H1 (cell line): Measurements from ENCODE around the gene FGD6. TPM values are rescaled to one million over a fixed set of nuclear protein-coding genes. Genes with fewer than 3 reads are reported as not detected.

Source experiments
- CTCF ChIA-PET: fragments of 300-600 bp; sonication (Branson Sonifier 250); formaldehyde crosslinking; loops from one replicate; lab custom pipeline; 2021; ENCODE audit not compliant: partially characterized antibody; lab: Charles Lee
- POLR2A ChIA-PET: fragments of 300-600 bp; sonication (Branson Sonifier 250); formaldehyde crosslinking; loops from one replicate; lab custom pipeline; 2021; ENCODE audit warnings: inconsistent platforms; ENCODE audit not compliant: partially characterized antibody; lab: Charles Lee
- DNase-seq, 2 experiments: peaks; one replicate each; pipeline versions ENCODE4 v3.0.0 to v3.0.0-alpha.2; 2010 to 2022; ENCODE audit warnings: low spot score in 2 of 2, low read depth in 1 of 2, mixed read lengths in 1 of 2
- FAIRE-seq: peaks from 2 replicates; lab custom pipeline; 2011; peaks lifted over from hg19 to GRCh38; lab: Jason Lieb, UNC
- H2AFZ ChIP-seq: 2 replicates; pipeline ENCODE4 v1.8.1; 2012; ENCODE audit warnings: low read length, inconsistent platforms
- H2AK5ac ChIP-seq: 2 replicates; pipeline ENCODE4 v1.6.1; 2013; ENCODE audit warnings: low read depth, low read length
- H2BK120ac ChIP-seq: replicated peaks from 2 replicates; pipeline ENCODE3; 2013; ENCODE audit warnings: low read depth, low read length, inconsistent platforms
- H2BK12ac ChIP-seq: 2 replicates; pipeline ENCODE4 v1.6.1; 2013; ENCODE audit warnings: low read depth, low read length
- H2BK15ac ChIP-seq: 2 replicates; pipeline ENCODE4 v1.6.1; 2013; ENCODE audit warnings: low read length
- H2BK20ac ChIP-seq: 2 replicates; pipeline ENCODE4 v1.6.1; 2013; ENCODE audit warnings: low read length
- H2BK5ac ChIP-seq: 2 replicates; pipeline ENCODE4 v1.6.1; 2013; ENCODE audit warnings: low read depth, low read length
- H3K14ac ChIP-seq: 2 replicates; pipeline ENCODE4 v1.6.1; 2013; ENCODE audit warnings: inconsistent platforms; ENCODE audit not compliant: insufficient read length
- H3K18ac ChIP-seq: 2 replicates; pipeline ENCODE4 v1.6.1; 2013; ENCODE audit warnings: low read length; ENCODE audit errors: extremely low read depth
- H3K23ac ChIP-seq: 2 replicates; pipeline ENCODE4 v1.6.1; 2013; ENCODE audit warnings: inconsistent platforms; ENCODE audit not compliant: insufficient read length
- H3K23me2 ChIP-seq: 2 replicates; pipeline ENCODE4 v1.6.1; 2013; ENCODE audit warnings: low read depth, low read length
- H3K27ac ChIP-seq: 2 replicates; pipeline ENCODE4 v1.6.1; 2011; ENCODE audit warnings: low read depth, low read length, inconsistent platforms
- H3K27me3 ChIP-seq, 4 experiments: replicated peaks in 1 of 4; 1 replicate in 1 of 4; 2 replicates in 3 of 4; pipeline versions ENCODE4 v1.6.1 to v1.8.1; 2011 to 2013; ENCODE audit warnings: low read length in 3 of 4, mild to moderate bottlenecking in 3 of 4, inconsistent platforms in 2 of 4, mixed read lengths in 2 of 4, moderate library complexity in 1 of 4; ENCODE audit not compliant: control insufficient read depth in 3 of 4, insufficient read depth in 3 of 4; ENCODE audit errors: extremely low read depth in 1 of 4
- H3K36me3 ChIP-seq, 4 experiments: 2 replicates each; pipeline versions ENCODE4 v1.6.1 to v1.8.1; 2011 to 2013; ENCODE audit warnings: mild to moderate bottlenecking in 4 of 4, low read length in 3 of 4, moderate library complexity in 2 of 4, control low read depth in 1 of 4, inconsistent platforms in 1 of 4; ENCODE audit not compliant: insufficient read depth in 4 of 4, control insufficient read depth in 2 of 4
- H3K4ac ChIP-seq: replicated peaks from 2 replicates; pipeline ENCODE3; 2013; ENCODE audit warnings: low read length, low read depth, mixed read lengths, inconsistent platforms; ENCODE audit not compliant: insufficient read length
- H3K4me1 ChIP-seq, 4 experiments: replicated peaks in 1 of 4; 1 replicate in 1 of 4; 2 replicates in 3 of 4; pipeline versions ENCODE4 v1.6.1 to v1.8.1; 2011 to 2013; ENCODE audit warnings: low read length in 3 of 4, inconsistent platforms in 2 of 4, mixed read lengths in 1 of 4; ENCODE audit not compliant: insufficient read depth in 4 of 4, control insufficient read depth in 3 of 4
- H3K4me2 ChIP-seq, 2 experiments: 2 replicates each; pipeline versions ENCODE4 v1.6.1 to v1.8.1; 2011 to 2013; ENCODE audit warnings: low read depth in 2 of 2, low read length in 2 of 2, control low read depth in 1 of 2, inconsistent platforms in 1 of 2, mild to moderate bottlenecking in 1 of 2; ENCODE audit not compliant: insufficient read depth in 1 of 2
- H3K4me3 ChIP-seq, 4 experiments: fragments of 200-600, 300-600 bp in 1 of 4; sonication (generic), shearing (Covaris generic), sonication (Bioruptor Twin) in 1 of 4; 2 replicates each; pipeline versions ENCODE4 v1.5.1 to v1.8.1; 2011 to 2016; ENCODE audit warnings: low read length in 4 of 4, low read depth in 3 of 4, control low read depth in 2 of 4, inconsistent platforms in 2 of 4, mild to moderate bottlenecking in 2 of 4, mixed read lengths in 1 of 4, moderate library complexity in 1 of 4; ENCODE audit not compliant: insufficient read depth in 2 of 4; ENCODE audit errors: extremely low read depth in 1 of 4
- H3K56ac ChIP-seq: replicated peaks from 2 replicates; pipeline ENCODE3; 2013; ENCODE audit warnings: low read depth, mild to moderate bottlenecking, mixed read lengths, low read length, inconsistent platforms; ENCODE audit not compliant: insufficient read length
- H3K79me1 ChIP-seq: 2 replicates; pipeline ENCODE4 v1.6.1; 2013; ENCODE audit warnings: low read depth, low read length, control low read depth
- H3K79me2 ChIP-seq, 2 experiments: 2 replicates each; pipeline versions ENCODE4 v1.6.1 to v1.8.1; 2012 to 2013; ENCODE audit warnings: low read length in 2 of 2, mild to moderate bottlenecking in 2 of 2, inconsistent platforms in 1 of 2; ENCODE audit not compliant: insufficient read depth in 2 of 2, control insufficient read depth in 1 of 2
- H3K9ac ChIP-seq, 4 experiments: replicated peaks in 1 of 4; 1 replicate in 1 of 4; 2 replicates in 3 of 4; pipeline versions ENCODE4 v1.6.1 to v1.8.1; 2011 to 2013; ENCODE audit warnings: low read depth in 3 of 4, low read length in 3 of 4, control low read depth in 2 of 4, mild to moderate bottlenecking in 2 of 4, moderate library complexity in 2 of 4, inconsistent platforms in 1 of 4; ENCODE audit errors: extremely low read depth in 1 of 4
- H3K9me3 ChIP-seq, 2 experiments: 2 replicates each; pipeline versions ENCODE4 v1.6.1 to v1.8.1; 2012 to 2013; ENCODE audit warnings: mild to moderate bottlenecking in 2 of 2, moderate library complexity in 2 of 2, control low read depth in 1 of 2, inconsistent platforms in 1 of 2, low read depth in 1 of 2, low read length in 1 of 2, mixed read lengths in 1 of 2; ENCODE audit not compliant: insufficient read depth in 2 of 2
- H4K20me1 ChIP-seq, 2 experiments: replicated peaks in 1 of 2; 2 replicates each; pipeline versions ENCODE3 to v1.8.1; 2011 to 2013; ENCODE audit warnings: inconsistent platforms in 2 of 2, low read length in 2 of 2, mild to moderate bottlenecking in 1 of 2; ENCODE audit not compliant: insufficient read depth in 2 of 2, control insufficient read depth in 1 of 2
- H4K5ac ChIP-seq: 2 replicates; pipeline ENCODE4 v1.6.1; 2013; ENCODE audit warnings: low read length, low read depth, mixed read lengths, inconsistent platforms; ENCODE audit not compliant: insufficient read length
- H4K8ac ChIP-seq: 2 replicates; pipeline ENCODE4 v1.8.0; 2013; ENCODE audit warnings: mild to moderate bottlenecking, moderate library complexity, low read length, inconsistent platforms; ENCODE audit not compliant: insufficient read depth; ENCODE audit errors: extremely low read depth
- H4K91ac ChIP-seq: replicated peaks from 2 replicates; pipeline ENCODE3; 2013; ENCODE audit warnings: low read length, mixed read lengths, inconsistent platforms; ENCODE audit not compliant: insufficient read length
- BCL11A ChIP-seq, 2 experiments: IDR thresholded peaks; one replicate each; pipeline ENCODE4 v1.6.1; 2011; ENCODE audit warnings: low read depth in 2 of 2, low read length in 2 of 2, mild to moderate bottlenecking in 2 of 2
- CREB1 ChIP-seq: IDR thresholded peaks from 2 replicates; pipeline ENCODE4 v1.6.1; 2012; ENCODE audit warnings: inconsistent platforms
- CTBP2 ChIP-seq: IDR thresholded peaks from 2 replicates; pipeline ENCODE4 v1.7.0; 2011; ENCODE audit warnings: borderline replicate concordance, mild to moderate bottlenecking, moderate library complexity, mixed read lengths, low read length; ENCODE audit not compliant: insufficient read depth, insufficient read length
- EGR1 ChIP-seq: IDR thresholded peaks from 2 replicates; pipeline ENCODE4 v1.6.1; 2011; ENCODE audit warnings: low read depth, low read length, borderline replicate concordance
- EP300 ChIP-seq, 2 experiments: IDR thresholded peaks; 1 replicate in 1 of 2; 2 replicates in 1 of 2; pipeline ENCODE4 v1.6.1; 2011 to 2012; ENCODE audit warnings: low read depth in 2 of 2, low read length in 2 of 2, mild to moderate bottlenecking in 2 of 2, borderline replicate concordance in 1 of 2, inconsistent platforms in 1 of 2, moderate library complexity in 1 of 2
- HDAC6 ChIP-seq: IDR thresholded peaks from one replicate; pipeline ENCODE4 v1.7.1; 2012; ENCODE audit warnings: low read depth, mild to moderate bottlenecking, inconsistent platforms, low read length, moderate library complexity
- SUZ12 ChIP-seq: fragments of 200-600 bp; sonication (generic); IDR thresholded peaks from 2 replicates; pipeline ENCODE4 v1.6.1; 2012; ENCODE audit warnings: mild to moderate bottlenecking, inconsistent platforms, low read length, moderate library complexity, mixed read lengths
- TAF7 ChIP-seq: optimal IDR thresholded peaks from 2 replicates; pipeline ENCODE3; 2011; ENCODE audit warnings: low read depth, mild to moderate bottlenecking, inconsistent platforms, low read length, moderate library complexity, borderline replicate concordance
- ZNF274 ChIP-seq: IDR thresholded peaks from 2 replicates; pipeline ENCODE4 v1.7.0; 2012; ENCODE audit warnings: low read length, borderline replicate concordance; ENCODE audit errors: extremely low read depth
- WGBS, 2 experiments: shearing (Covaris generic) in 1 of 2; methylation state at CpG; one replicate each; pipeline versions ENCODE4 v1.1.6 to v1.1.7; 2013 to 2015; ENCODE audit warnings: low lambda C conversion rate in 2 of 2, mixed read lengths in 2 of 2, inconsistent platforms in 1 of 2, low coverage in 1 of 2, missing lambda C conversion rate in 1 of 2; ENCODE audit not compliant: insufficient replicate concordance in 2 of 2, insufficient coverage in 1 of 2, insufficient read length in 1 of 2; ENCODE audit errors: extremely low coverage in 1 of 2, missing lambda C conversion rate in 1 of 2; 5-methylcytosine and 5-hydroxymethylcytosine counted together
- polyA plus RNA-seq, 7 experiments: library from polyadenylated mRNA; depleted of rRNA in 3 of 7; stranded (reverse) in 5 of 7; unstranded in 2 of 7; fragments of >200 nt in 5 of 7; fragments of 200-250 nt in 2 of 7; gene quantifications; 1 replicate in 5 of 7; 2 replicates in 1 of 7; 4 replicates in 1 of 7; pipeline versions ENCODE4 v1.2.1 to v1.2.3, GENCODE V29; 2011 to 2013; ENCODE audit warnings: missing spikeins in 2 of 7, mixed read lengths in 2 of 7
- total RNA-seq: library from RNA; stranded (reverse); fragmentation: NEBNext Ultra II Directional; extraction: Animal tissue kit (Norgen Biotek cat#: 25700); gene quantifications from 2 replicates; pipeline ENCODE4 v1.2.1, GENCODE V29; 2021
- TF ChIP-seq, protein P1 (sequence below): IDR thresholded peaks from 2 replicates; pipeline ENCODE4 v1.6.1; 2012; ENCODE audit warnings: low read length, inconsistent platforms
- TF ChIP-seq, protein P2 (sequence below): IDR thresholded peaks from 2 replicates; pipeline ENCODE4 v1.6.1; 2011; ENCODE audit warnings: low read length, improper control_type of control experiment

FGD6 gene
- total and polyA plus RNA-seq, 2 of the 8 experiments (the other 6 are each of a cell fraction or from before 2014, with no cell fraction given), result 12.2 to 24.3 TPM

GRCh38 chr12:95158919-95159318 lies 58.3 kb downstream of the FGD6 start:
- Histone ChIP-seq H3K36me3 (no peaks in the 10 kb centered on the region), H3K23me2 (no peaks in the 10 kb centered on the region), H2AK5ac (no peak overlapping the region), H3K4me2 (no peak overlapping the region), H2BK5ac (no peak overlapping the region), H4K5ac (no peak overlapping the region), H3K27ac (no peak overlapping the region), H3K9ac (no peak overlapping the region), H2BK20ac (no peak overlapping the region), H2BK15ac (no peak overlapping the region), H3K14ac (no peak overlapping the region), H3K4ac (no peak overlapping the region), H3K79me2 (peaks cover 0 to 2% of the 10 kb centered on the region in 2 experiments; a peak in 2 of 4 replicates), H3K79me1 (no peaks in the 10 kb centered on the region), H3K4me3 (no peak overlapping the region), H3K18ac (no peak overlapping the region), H4K20me1 (no peaks in the 10 kb centered on the region), H3K56ac (no peak overlapping the region), H3K23ac (no peak overlapping the region), H3K4me1 (peaks cover 0 to 2% (median 0%) of the 10 kb centered on the region in 4 experiments; a peak in 2 of 7 replicates), H4K8ac (no peak overlapping the region), H3K9me3 (no peaks in the 10 kb centered on the region; a peak in 1 of 4 replicates), H4K91ac (no peak overlapping the region), H3K27me3 (no peaks in the 10 kb centered on the region), H2BK120ac (no peak overlapping the region), H2AFZ (no peak overlapping the region), H2BK12ac (no peak overlapping the region)
- FAIRE-seq (no peak), DNase-seq (no peak)
- POLR2A ChIA-PET, result interaction anchor here (1.5 kb wide), 1 partner anchor 15 kb away, joined by 4 read pairs; no protein-coding TSS in a partner anchor
- CTCF ChIA-PET, result interaction anchor here (0.9 to 1.2 kb wide), 3 partner anchors 11 to 29 kb away, joined by 3 read pairs; no protein-coding TSS in a partner anchor
- 79% methylated on average over 3 of the region's 3 CpGs; no CpG with 5 or more reads in 1 of the 2 experiments for WGBS, 2 experiments
- TF ChIP-seq, protein P1, sequence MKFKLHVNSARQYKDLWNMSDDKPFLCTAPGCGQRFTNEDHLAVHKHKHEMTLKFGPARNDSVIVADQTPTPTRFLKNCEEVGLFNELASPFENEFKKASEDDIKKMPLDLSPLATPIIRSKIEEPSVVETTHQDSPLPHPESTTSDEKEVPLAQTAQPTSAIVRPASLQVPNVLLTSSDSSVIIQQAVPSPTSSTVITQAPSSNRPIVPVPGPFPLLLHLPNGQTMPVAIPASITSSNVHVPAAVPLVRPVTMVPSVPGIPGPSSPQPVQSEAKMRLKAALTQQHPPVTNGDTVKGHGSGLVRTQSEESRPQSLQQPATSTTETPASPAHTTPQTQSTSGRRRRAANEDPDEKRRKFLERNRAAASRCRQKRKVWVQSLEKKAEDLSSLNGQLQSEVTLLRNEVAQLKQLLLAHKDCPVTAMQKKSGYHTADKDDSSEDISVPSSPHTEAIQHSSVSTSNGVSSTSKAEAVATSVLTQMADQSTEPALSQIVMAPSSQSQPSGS, result no peak
- TF ChIP-seq EP300 (IDR thresholded peaks at IDR 0.05; ENCODE audit: borderline replicate concordance in 1 of 2, low read depth in 2 of 2, low read length in 2 of 2), result no peak
- TF ChIP-seq CREB1, result no peak
- TF ChIP-seq ZNF274, result no peak
- no peak for TF ChIP-seq SUZ12
- TF ChIP-seq, protein P2, sequence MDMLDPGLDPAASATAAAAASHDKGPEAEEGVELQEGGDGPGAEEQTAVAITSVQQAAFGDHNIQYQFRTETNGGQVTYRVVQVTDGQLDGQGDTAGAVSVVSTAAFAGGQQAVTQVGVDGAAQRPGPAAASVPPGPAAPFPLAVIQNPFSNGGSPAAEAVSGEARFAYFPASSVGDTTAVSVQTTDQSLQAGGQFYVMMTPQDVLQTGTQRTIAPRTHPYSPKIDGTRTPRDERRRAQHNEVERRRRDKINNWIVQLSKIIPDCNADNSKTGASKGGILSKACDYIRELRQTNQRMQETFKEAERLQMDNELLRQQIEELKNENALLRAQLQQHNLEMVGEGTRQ, result no peak
- no peak for TF ChIP-seq EGR1
- no peak for TF ChIP-seq BCL11A (IDR thresholded peaks at IDR 0.05; ENCODE audit: low read depth in 2 of 2, low read length in 2 of 2)
- TF ChIP-seq CTBP2, result no peak
- no peak for TF ChIP-seq TAF7
- no peak for TF ChIP-seq HDAC6
